Measurements from ENCODE around the gene WDPCP. TPM values are rescaled to one million over a fixed set of nuclear protein-coding genes. Genes with fewer than 3 reads are reported as not detected.
A peak's percentile ranks its signal among the peaks of the same experiment; 100 is the strongest.
"Not testable (repeated sequence)": the region's sequence is repeated elsewhere in the genome, so short reads cannot be mapped to it uniquely, and the experiment has no call there.

Gene WDPCP
- total RNA-seq, 1 donor from 2014 or later = 3.5 TPM

- DNase-seq (ENCODE audit: low read depth in 2 of 2) = no peak
Measured at GRCh38 chr2:63590626-63591408, 2.5 kb upstream of the WDPCP start.

GRCh38 chr2:63589148-63589958 lies 1.1 kb upstream of the WDPCP start:
- DNase-seq (ENCODE audit: low read depth in 2 of 2) = peak in 1 of 2 donors; percentile 15

- peak in 1 of 2 donors; percentile 1 for DNase-seq (ENCODE audit: low read depth in 2 of 2)
Measured at GRCh38 chr2:63587814-63588384, 378 bp downstream of the WDPCP start.

GRCh38 chr2:63582873-63583272 lies 5.4 kb downstream of the WDPCP start:
- no peak for DNase-seq (ENCODE audit: low read depth in 2 of 2)

- peak in 1 of 2 donors; percentile 27 for DNase-seq (ENCODE audit: low read depth in 2 of 2)
Measured at GRCh38 chr2:63581298-63581961, 6.8 kb downstream of the WDPCP start.

GRCh38 chr2:63580651-63581297 lies 7.5 kb downstream of the WDPCP start:
- DNase-seq (ENCODE audit: low read depth in 2 of 2) = no peak

GRCh38 chr2:63578767-63579166 lies 9.5 kb downstream of the WDPCP start:
- no peak for DNase-seq (ENCODE audit: low read depth in 2 of 2)

- no peak for DNase-seq (ENCODE audit: low read depth in 2 of 2)
Measured at GRCh38 chr2:63576546-63576945, 11.7 kb downstream of the WDPCP start.

GRCh38 chr2:63573726-63574345 lies 14.4 kb downstream of the WDPCP start:
- not testable (repeated sequence) for DNase-seq (ENCODE audit: low read depth in 2 of 2)

- DNase-seq (ENCODE audit: low read depth in 2 of 2) = not testable (repeated sequence)
Measured at GRCh38 chr2:63573026-63573425, 15.3 kb downstream of the WDPCP start.

GRCh38 chr2:63572001-63572400 lies 16.3 kb downstream of the WDPCP start:
- DNase-seq (ENCODE audit: low read depth in 2 of 2) = no peak

- DNase-seq (ENCODE audit: low read depth in 2 of 2) = peak in 1 of 2 donors; percentile 34
Measured at GRCh38 chr2:63571291-63571690, 17.0 kb downstream of the WDPCP start.

- no peak for DNase-seq (ENCODE audit: low read depth in 2 of 2)
Measured at GRCh38 chr2:63569740-63570139, 18.5 kb downstream of the WDPCP start.

- DNase-seq (ENCODE audit: low read depth in 2 of 2) = no peak
Measured at GRCh38 chr2:63562751-63563150, 25.5 kb downstream of the WDPCP start.

- DNase-seq (ENCODE audit: low read depth in 2 of 2) = not testable (repeated sequence)
Measured at GRCh38 chr2:63558922-63559321, 29.4 kb downstream of the WDPCP start.

GRCh38 chr2:63557819-63558218 lies 30.5 kb downstream of the WDPCP start:
- DNase-seq (ENCODE audit: low read depth in 2 of 2) = not testable (repeated sequence)

- no peak for DNase-seq (ENCODE audit: low read depth in 2 of 2)
Measured at GRCh38 chr2:63555931-63556330, 32.3 kb downstream of the WDPCP start.

- no peak for DNase-seq (ENCODE audit: low read depth in 2 of 2)
Measured at GRCh38 chr2:63555299-63555698, 33.0 kb downstream of the WDPCP start.

- no peak for DNase-seq (ENCODE audit: low read depth in 2 of 2)
Measured at GRCh38 chr2:63553049-63553448, 35.2 kb downstream of the WDPCP start.

GRCh38 chr2:63545023-63545422 lies 43.3 kb downstream of the WDPCP start:
- no peak for DNase-seq (ENCODE audit: low read depth in 2 of 2)
